ENCODE data around the gene BEGAIN.

The BEGAIN gene

GRCh38 chr14:100615736-100616695 lies 28.8 kb upstream of the BEGAIN start:
- no peak for DNase-seq

DNA sequence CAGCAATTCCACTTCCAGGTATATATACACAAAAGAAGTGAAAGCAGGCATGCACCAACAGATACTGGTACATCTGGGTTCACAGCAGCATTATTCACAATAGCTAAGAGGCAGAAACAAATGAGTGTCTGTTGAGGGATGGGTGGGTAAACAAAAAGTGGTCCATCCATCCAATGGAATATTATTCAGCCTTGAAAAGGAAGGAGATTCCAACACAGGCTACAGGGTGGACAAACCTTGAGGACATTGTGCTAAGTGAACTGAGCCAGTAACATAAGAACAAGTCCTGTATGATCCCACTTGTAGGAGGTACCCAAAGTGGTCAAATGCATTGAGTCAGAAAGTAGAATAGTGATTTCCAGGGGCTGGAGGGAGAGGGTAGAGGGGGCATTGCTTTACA lies 27.6 kb upstream of the BEGAIN start:
- no peak for DNase-seq

GRCh38 chr14:100612986-100613385 lies 25.8 kb upstream of the BEGAIN start:
- DNase-seq, result no peak

- no peak for DNase-seq
Measured at GRCh38 chr14:100611811-100612480, 24.7 kb upstream of the BEGAIN start.

- DNase-seq, result no peak
Measured at GRCh38 chr14:100610511-100611217, 23.4 kb upstream of the BEGAIN start.

GRCh38 chr14:100609941-100610391 lies 22.7 kb upstream of the BEGAIN start:
- DNase-seq, result no peak

- DNase-seq, result no peak
Measured at GRCh38 chr14:100609331-100609870, 22.2 kb upstream of the BEGAIN start.

GRCh38 chr14:100608586-100609330 lies 21.5 kb upstream of the BEGAIN start:
- no peak for DNase-seq

GRCh38 chr14:100608064-100608463 lies 20.8 kb upstream of the BEGAIN start:
- DNase-seq, result no peak

DNA sequence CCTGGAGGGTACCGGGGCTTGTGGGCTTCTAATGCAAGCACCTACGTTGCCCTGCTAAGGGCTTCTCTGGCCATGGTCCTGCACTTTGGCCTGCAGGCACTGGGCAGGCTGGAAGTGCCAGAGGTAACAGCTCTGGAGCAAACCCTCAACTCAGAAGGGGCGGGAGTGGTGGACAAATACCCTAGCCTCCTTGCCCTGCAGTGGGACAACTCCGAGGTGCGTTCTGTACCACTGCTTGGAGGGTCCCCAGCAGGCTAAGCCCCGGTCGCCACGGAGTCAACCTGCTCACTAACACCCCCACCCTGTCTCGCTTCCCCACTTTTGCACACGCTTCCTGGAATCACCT lies 20.4 kb upstream of the BEGAIN start:
- DNase-seq, result no peak

DNA sequence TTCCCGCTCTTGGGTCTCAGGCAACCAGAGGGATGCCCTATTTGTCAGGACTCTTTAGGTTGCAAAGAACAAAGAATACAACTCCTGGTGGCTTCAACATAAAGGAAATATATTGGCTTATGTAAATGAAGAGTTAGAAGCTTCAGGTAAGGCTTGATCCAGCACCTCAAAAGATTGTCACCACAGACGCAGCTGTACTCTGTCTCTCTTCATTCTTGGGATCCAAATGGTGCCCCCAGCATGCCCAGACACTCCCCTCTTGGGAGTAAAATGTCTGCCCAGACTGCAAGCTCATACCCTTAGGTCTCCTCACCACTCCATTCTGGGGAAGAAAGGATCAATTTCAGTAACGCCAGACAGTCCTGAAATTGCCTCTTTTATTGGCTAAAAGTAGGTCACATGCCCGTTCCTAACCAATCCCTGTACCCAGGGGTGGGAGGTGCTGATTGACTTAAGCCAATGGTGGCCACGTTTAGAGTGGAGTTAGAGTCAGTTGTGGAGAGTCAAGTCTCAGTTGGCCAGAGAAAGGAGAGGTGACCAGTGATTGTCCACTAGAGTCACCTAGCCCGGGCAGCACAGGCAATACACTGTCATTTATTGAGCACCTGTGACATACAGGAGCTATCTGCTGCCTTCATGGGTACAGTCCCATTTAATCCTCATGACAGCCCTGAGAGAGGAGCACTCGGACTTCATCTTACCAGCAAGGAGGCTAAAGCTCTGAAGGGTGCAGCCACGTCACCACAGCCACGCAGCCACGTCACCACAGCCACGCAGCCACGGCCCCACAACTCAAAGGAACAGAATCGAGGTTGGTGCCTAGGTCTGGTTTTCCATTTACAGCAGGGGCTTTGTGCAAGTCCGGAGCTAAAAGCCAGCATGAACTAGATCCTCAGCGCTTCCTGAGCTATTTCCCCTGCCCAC lies 19.7 kb upstream of the BEGAIN start:
- DNase-seq, result no peak

DNA sequence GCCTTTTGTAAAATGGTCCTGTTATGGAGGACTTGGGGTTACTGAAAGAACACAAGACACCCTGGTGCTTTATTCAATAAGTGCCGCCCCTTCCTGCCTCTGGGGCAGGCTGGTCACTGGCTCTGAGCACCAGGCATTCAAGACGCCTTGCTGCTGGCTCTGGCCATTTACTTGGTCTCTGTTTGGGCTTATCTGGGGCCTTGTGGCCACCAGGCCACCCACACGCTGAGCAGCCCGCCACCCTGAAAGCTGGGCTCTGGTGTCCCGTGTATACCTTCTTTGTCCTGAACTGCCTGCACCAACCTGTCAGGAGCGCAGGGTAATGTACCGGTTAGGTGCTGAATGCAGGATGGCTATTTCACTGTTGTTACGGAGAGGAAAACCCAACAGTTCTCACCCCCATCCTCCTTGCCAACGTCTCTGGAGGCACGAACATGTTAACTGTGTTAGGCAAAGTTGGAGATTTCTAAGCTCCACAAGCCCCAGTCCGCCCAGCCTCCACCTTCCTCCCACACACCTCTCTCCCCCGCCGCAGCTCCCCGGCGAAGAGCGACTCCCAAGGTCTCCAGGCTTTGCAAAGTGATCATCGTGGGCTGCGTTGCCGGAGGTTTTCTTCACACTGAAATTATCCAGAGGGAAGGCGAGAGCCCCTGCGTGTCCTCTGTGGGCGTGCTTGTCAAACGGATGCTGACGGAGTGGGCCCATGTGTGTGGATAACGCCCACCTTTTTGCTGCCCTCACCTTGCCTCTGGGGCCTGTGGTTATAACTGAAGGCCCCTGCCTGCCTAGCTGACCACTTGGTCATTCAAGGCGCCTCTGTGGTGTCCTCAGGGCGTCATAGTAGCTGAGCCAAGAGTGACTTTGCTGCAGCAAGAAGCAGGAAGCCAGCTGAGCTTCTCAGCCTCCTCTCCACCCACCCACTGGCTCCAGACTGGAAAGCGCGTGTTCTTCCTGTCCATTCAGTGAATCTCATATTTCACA lies 18.8 kb upstream of the BEGAIN start:
- no peak for DNase-seq

DNA sequence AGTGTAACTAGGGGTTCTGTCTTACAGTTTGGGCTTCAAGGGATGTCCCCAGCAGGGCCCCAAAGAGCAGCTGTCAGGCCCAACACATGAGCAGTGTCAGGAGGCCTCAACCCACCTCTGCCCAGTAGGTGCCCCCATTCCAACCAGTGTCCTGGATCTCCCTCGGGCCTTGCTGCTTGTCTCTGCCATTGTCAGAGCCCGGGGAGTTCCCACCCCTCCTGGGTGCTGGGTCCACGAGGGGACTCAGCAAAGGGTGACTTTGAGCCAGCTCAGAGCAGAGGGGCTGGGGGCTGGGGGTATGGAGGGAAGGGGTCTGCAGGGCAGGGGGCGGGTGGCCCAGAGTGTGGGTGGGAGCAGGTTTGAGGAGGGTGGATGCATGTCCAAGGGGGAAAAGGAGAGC lies 18.0 kb upstream of the BEGAIN start:
- no peak for DNase-seq

GRCh38 chr14:100604709-100605108 lies 17.5 kb upstream of the BEGAIN start:
- no peak for DNase-seq

DNA sequence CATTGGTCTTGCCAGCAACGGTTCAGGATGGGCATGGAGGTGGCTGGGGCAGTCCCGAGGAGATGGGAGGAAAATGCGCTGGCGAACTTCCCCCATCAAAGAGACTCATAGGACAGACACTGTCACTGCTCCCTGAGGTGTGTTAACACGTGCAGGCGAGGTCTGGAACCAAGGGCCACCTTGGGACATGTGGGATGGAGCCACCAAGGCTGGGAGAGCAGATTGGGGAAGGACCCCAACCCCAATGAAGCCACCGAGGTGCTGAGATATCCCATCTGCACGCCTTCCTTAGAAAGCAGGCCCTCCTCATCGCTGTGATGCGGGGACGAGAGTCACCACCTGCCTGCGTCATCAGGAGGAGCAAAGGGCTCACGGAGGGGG lies 16.9 kb upstream of the BEGAIN start:
- DNase-seq, result no peak

- DNase-seq, result no peak
Measured at GRCh38 chr14:100603341-100604120, 16.3 kb upstream of the BEGAIN start.

DNA sequence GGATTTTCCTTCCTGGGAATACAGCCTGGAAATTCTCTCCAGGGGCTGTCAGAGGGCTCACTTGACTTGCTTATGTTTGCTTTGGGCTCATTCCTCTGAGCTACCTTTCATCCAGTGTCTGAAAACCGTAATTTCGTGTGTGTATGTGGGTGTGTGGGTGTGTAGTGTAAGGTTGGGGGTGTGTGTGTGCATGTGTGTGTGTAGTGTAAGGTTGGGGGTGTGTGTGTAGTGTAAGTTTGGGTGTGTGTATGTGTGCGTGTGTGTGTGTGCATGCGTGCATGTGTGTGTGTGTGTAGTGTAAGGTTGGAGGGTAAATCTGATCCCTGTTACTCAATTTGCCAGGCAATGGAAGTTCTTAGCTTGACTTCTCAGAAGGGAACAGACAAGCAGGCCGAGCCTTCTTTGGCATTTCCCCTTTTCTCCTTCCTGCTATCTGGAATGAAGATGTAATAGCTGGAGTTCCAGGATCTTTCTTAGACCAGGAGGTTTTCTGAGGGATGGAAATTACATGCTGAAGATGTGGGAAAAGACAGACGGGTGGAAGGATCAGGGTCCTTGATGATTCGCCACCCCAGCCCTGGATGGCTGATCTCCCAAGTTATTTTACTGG lies 15.5 kb upstream of the BEGAIN start:
- DNase-seq, result no peak

- DNase-seq, result no peak
Measured at GRCh38 chr14:100601914-100602313, 14.7 kb upstream of the BEGAIN start.

- no peak for DNase-seq
Measured at GRCh38 chr14:100601064-100601463, 13.8 kb upstream of the BEGAIN start.
